WTC11 (cell line): ENCODE results near the gene IL26.

Source experiments
- ATF3 ChIP-seq: sonication (generic); formaldehyde crosslinking; conservative IDR thresholded peaks from 2 replicates; pipeline ENCODE4 v1.8.1; 2022; ENCODE audit warnings: mild to moderate bottlenecking, missing genetic modification reagents
- CTCF ChIP-seq: fragments of 200-600 bp; IDR thresholded peaks from 2 replicates; pipeline ENCODE4 v1.8.0; 2022; ENCODE audit warnings: antibody characterized with exemption
- ELF4 ChIP-seq: sonication (generic); formaldehyde crosslinking; IDR thresholded peaks from 2 replicates; pipeline ENCODE4 v1.8.1; 2022; ENCODE audit warnings: low read depth, mild to moderate bottlenecking, moderate library complexity, missing genetic modification reagents
- FOXK1 ChIP-seq: sonication (generic); formaldehyde crosslinking; IDR thresholded peaks from 2 replicates; pipeline ENCODE4 v1.8.0; 2022; ENCODE audit warnings: mild to moderate bottlenecking, moderate library complexity, missing genetic modification reagents
- FOXP1 ChIP-seq: sonication (generic); formaldehyde crosslinking; IDR thresholded peaks from 2 replicates; pipeline ENCODE4 v1.8.0; 2022; ENCODE audit warnings: missing genetic modification reagents, mild to moderate bottlenecking, moderate library complexity, borderline replicate concordance
- RELA ChIP-seq: sonication (generic); formaldehyde crosslinking; IDR thresholded peaks from 2 replicates; pipeline ENCODE4 v1.8.1; 2022; ENCODE audit warnings: missing genetic modification reagents, mild to moderate bottlenecking, borderline replicate concordance
- ZNF423 ChIP-seq: fragments of 250-450 bp; sonication (Bioruptor Pico); IDR thresholded peaks from 2 replicates; pipeline ENCODE4 v2.1.2; 2022; ENCODE audit warnings: mild to moderate bottlenecking, moderate library complexity
- TF ChIP-seq, protein P1 (sequence below): sonication (generic); formaldehyde crosslinking; IDR thresholded peaks from 2 replicates; pipeline ENCODE4 v1.8.0; 2022; ENCODE audit warnings: mild to moderate bottlenecking, missing genetic modification reagents
- TF ChIP-seq, protein P2 (sequence below): sonication (generic); formaldehyde crosslinking; IDR thresholded peaks from 2 replicates; pipeline ENCODE4 v1.8.1; 2023; ENCODE audit warnings: mild to moderate bottlenecking, missing genetic modification reagents, moderate library complexity
- TF ChIP-seq, protein P3 (sequence below): sonication (generic); formaldehyde crosslinking; conservative IDR thresholded peaks from 2 replicates; pipeline ENCODE4 v1.8.1; 2023; ENCODE audit warnings: mild to moderate bottlenecking, low read depth, missing genetic modification reagents, moderate library complexity

DNA sequence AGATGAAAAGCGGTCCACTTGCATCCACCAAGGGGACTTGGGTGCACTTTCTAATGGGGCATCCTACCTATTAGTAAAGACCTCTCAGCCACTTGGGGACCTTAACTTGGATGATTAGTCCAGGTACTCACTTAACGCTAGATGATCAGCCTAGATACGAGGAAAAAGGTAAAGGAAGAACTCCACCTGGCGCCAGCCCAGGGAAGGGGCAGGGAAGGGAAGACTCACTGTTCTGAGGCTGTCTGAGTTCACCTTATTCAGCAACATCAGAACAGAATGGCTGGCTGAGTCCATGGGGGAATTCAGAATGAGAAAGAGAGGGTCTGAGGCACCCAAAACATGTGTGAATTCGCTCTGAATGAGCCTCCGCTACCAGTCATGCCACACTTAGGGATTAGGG is 20.7 kb upstream of the IL26 start:
- TF ChIP-seq ATF3 (CRISPR knock-in tag) (no peak), ELF4 (no peak), FOXK1 (CRISPR knock-in tag) (no peak), RELA (CRISPR knock-in tag) (no peak), CTCF (no peak), FOXP1 (CRISPR knock-in tag) (no peak), ZNF423 (no peak)
- TF ChIP-seq, protein P1, sequence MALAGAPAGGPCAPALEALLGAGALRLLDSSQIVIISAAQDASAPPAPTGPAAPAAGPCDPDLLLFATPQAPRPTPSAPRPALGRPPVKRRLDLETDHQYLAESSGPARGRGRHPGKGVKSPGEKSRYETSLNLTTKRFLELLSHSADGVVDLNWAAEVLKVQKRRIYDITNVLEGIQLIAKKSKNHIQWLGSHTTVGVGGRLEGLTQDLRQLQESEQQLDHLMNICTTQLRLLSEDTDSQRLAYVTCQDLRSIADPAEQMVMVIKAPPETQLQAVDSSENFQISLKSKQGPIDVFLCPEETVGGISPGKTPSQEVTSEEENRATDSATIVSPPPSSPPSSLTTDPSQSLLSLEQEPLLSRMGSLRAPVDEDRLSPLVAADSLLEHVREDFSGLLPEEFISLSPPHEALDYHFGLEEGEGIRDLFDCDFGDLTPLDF = no peak
- TF ChIP-seq, protein P2, sequence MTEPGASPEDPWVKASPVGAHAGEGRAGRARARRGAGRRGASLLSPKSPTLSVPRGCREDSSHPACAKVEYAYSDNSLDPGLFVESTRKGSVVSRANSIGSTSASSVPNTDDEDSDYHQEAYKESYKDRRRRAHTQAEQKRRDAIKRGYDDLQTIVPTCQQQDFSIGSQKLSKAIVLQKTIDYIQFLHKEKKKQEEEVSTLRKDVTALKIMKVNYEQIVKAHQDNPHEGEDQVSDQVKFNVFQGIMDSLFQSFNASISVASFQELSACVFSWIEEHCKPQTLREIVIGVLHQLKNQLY = no peak
- TF ChIP-seq, protein P3, sequence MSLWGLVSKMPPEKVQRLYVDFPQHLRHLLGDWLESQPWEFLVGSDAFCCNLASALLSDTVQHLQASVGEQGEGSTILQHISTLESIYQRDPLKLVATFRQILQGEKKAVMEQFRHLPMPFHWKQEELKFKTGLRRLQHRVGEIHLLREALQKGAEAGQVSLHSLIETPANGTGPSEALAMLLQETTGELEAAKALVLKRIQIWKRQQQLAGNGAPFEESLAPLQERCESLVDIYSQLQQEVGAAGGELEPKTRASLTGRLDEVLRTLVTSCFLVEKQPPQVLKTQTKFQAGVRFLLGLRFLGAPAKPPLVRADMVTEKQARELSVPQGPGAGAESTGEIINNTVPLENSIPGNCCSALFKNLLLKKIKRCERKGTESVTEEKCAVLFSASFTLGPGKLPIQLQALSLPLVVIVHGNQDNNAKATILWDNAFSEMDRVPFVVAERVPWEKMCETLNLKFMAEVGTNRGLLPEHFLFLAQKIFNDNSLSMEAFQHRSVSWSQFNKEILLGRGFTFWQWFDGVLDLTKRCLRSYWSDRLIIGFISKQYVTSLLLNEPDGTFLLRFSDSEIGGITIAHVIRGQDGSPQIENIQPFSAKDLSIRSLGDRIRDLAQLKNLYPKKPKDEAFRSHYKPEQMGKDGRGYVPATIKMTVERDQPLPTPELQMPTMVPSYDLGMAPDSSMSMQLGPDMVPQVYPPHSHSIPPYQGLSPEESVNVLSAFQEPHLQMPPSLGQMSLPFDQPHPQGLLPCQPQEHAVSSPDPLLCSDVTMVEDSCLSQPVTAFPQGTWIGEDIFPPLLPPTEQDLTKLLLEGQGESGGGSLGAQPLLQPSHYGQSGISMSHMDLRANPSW (CRISPR knock-in tag) = no peak
